Ishikawa (cell line): ENCODE results near the gene PKP3.

Experiments used
- CEBPB ChIP-seq: IDR thresholded peaks from 2 replicates; pipeline ENCODE4 v1.6.1; 2012
- CREB1 ChIP-seq: IDR thresholded peaks from 2 replicates; pipeline ENCODE4 v1.6.1; 2012; ENCODE audit warnings: low read depth
- EGR1 ChIP-seq: IDR thresholded peaks from 2 replicates; pipeline ENCODE4 v1.6.1; 2012
- EP300 ChIP-seq: IDR thresholded peaks from 2 replicates; pipeline ENCODE4 v1.6.1; 2012; ENCODE audit warnings: borderline replicate concordance
- FOXM1 ChIP-seq: IDR thresholded peaks from 2 replicates; pipeline ENCODE4 v1.6.1; 2012; ENCODE audit warnings: low read depth, borderline replicate concordance
- MAX ChIP-seq: IDR thresholded peaks from 2 replicates; pipeline ENCODE4 v1.6.1; 2012
- NFIC ChIP-seq: IDR thresholded peaks from 2 replicates; pipeline ENCODE4 v1.6.1; 2012
- RAD21 ChIP-seq: IDR thresholded peaks from 2 replicates; pipeline ENCODE4 v1.6.1; 2012; ENCODE audit warnings: low read depth
- REST ChIP-seq: IDR thresholded peaks from 2 replicates; pipeline ENCODE4 v1.6.1; 2012; ENCODE audit warnings: low read depth, mild to moderate bottlenecking
- TAF1 ChIP-seq: IDR thresholded peaks from 2 replicates; pipeline ENCODE4 v1.6.1; 2012; ENCODE audit warnings: low read depth, mild to moderate bottlenecking
- TCF12 ChIP-seq: IDR thresholded peaks from 2 replicates; pipeline ENCODE4 v1.6.1; 2012; ENCODE audit warnings: low read depth
- TEAD4 ChIP-seq: IDR thresholded peaks from 2 replicates; pipeline ENCODE4 v1.6.1; 2012
- USF1 ChIP-seq: IDR thresholded peaks from 2 replicates; pipeline ENCODE4 v1.6.1; 2012
- YY1 ChIP-seq: IDR thresholded peaks from 2 replicates; pipeline ENCODE4 v1.6.1; 2012; ENCODE audit warnings: low read depth
- ZBTB7A ChIP-seq: IDR thresholded peaks from 2 replicates; pipeline ENCODE4 v1.6.1; 2012; ENCODE audit warnings: low read depth

Gene PKP3

GRCh38 chr11:442611-443081 lies 48.6 kb downstream of the PKP3 start:
- TF ChIP-seq MAX, result no peak

GRCh38 chr11:443542-444199 lies 49.7 kb downstream of the PKP3 start:
- TF ChIP-seq MAX (0 out of 2 replicates have a peak, but pooled peaks have one; percentile 34), ZBTB7A (no peak), RAD21 (no peak), USF1 (peak; percentile 72), TCF12 (no peak)

- TF ChIP-seq EGR1, result peak; percentile 59; the same call in 1 of the 2 replicates
- no peak for TF ChIP-seq ZBTB7A
Observed at GRCh38 chr11:444396-445144, 50.6 kb downstream of the PKP3 start.

- no peak for TF ChIP-seq YY1
- TF ChIP-seq RAD21, result no peak
- TF ChIP-seq CEBPB, result no peak
- TF ChIP-seq TCF12, result no peak
- TF ChIP-seq NFIC, result no peak
- no peak for TF ChIP-seq CREB1
- TF ChIP-seq ZBTB7A, result no peak
- no peak for TF ChIP-seq EP300
- TF ChIP-seq TAF1, result no peak
Observed at GRCh38 chr11:445765-446588, 52.0 kb downstream of the PKP3 start.

- TF ChIP-seq CEBPB, result no peak
- TF ChIP-seq NFIC, result no peak
Observed at GRCh38 chr11:446891-447290, 52.9 kb downstream of the PKP3 start.

GRCh38 chr11:447923-448731 lies 54.1 kb downstream of the PKP3 start:
- peak; percentile 73 for TF ChIP-seq TEAD4
- peak; percentile 86 for TF ChIP-seq MAX
- no peak for TF ChIP-seq TCF12
- TF ChIP-seq USF1, result peak; percentile 82
- no peak for TF ChIP-seq CEBPB
- no peak for TF ChIP-seq EGR1
- peak; percentile 83 for TF ChIP-seq NFIC
- no peak; the same call in 1 of the 2 replicates for TF ChIP-seq TAF1
- no peak for TF ChIP-seq FOXM1
- no peak for TF ChIP-seq YY1
- no peak for TF ChIP-seq EP300
- TF ChIP-seq REST, result no peak
- TF ChIP-seq ZBTB7A, result peak; percentile 35; the same call in 1 of the 2 replicates
- TF ChIP-seq RAD21, result peak; percentile 80
- TF ChIP-seq CREB1, result 0 out of 2 replicates have a peak, but pooled peaks have one; percentile 56
